Activated CD8-positive, alpha-beta memory T cell treated with anti-CD3 and anti-CD28 coated beads, Interleukin-2, amount 10 ng/mL, durations not matched to agents 7 days and 5 days (primary cell): ENCODE results near the gene DRD4. TPM values are rescaled to one million over a fixed set of nuclear protein-coding genes. Genes with fewer than 3 reads are reported as not detected.
A peak's percentile ranks its signal among the peaks of the same experiment; 100 is the strongest.

Experiments used
- ATAC-seq: fragments of 150-1000 bp; cut with Tn5 transposase; one replicate; pipeline ENCODE4 v1.10.0; 2021; ENCODE audit warnings: moderate library complexity
- CTCF ChIA-PET: fragments of 350-600 bp; sonication (Branson Sonifier 250); formaldehyde crosslinking; loops from one replicate; lab custom pipeline; 2021; ENCODE audit warnings: antibody characterized with exemption; lab: Charles Lee
- DNase-seq: peaks from one replicate; pipeline ENCODE4 v3.0.0-alpha.2; 2020
- H3K27ac Mint-ChIP-seq: one replicate; pipeline ENCODE4 v1.8.0; 2021; ENCODE audit warnings: mild to moderate bottlenecking, mixed read lengths
- H3K27me3 Mint-ChIP-seq: one replicate; pipeline ENCODE4 v1.8.0; 2021; ENCODE audit warnings: mixed read lengths
- H3K36me3 Mint-ChIP-seq: one replicate; pipeline ENCODE4 v1.8.0; 2021; ENCODE audit warnings: mild to moderate bottlenecking, mixed read lengths
- H3K4me1 Mint-ChIP-seq: one replicate; pipeline ENCODE4 v1.8.0; 2021; ENCODE audit warnings: mixed read lengths
- H3K4me3 Mint-ChIP-seq: one replicate; pipeline ENCODE4 v1.8.0; 2021; ENCODE audit warnings: mild to moderate bottlenecking, moderate library complexity, mixed read lengths
- H3K9me3 Mint-ChIP-seq: one replicate; pipeline ENCODE4 v1.8.0; 2022; ENCODE audit warnings: low read depth, mixed read lengths
- total RNA-seq, 2 experiments: library from RNA; stranded (reverse); gene quantifications; one replicate each; pipeline ENCODE4 v1.2.3, GENCODE V29; 2021

Gene DRD4
- total RNA-seq: under 1 TPM; 0.16 to 0.41 TPM

DNA sequence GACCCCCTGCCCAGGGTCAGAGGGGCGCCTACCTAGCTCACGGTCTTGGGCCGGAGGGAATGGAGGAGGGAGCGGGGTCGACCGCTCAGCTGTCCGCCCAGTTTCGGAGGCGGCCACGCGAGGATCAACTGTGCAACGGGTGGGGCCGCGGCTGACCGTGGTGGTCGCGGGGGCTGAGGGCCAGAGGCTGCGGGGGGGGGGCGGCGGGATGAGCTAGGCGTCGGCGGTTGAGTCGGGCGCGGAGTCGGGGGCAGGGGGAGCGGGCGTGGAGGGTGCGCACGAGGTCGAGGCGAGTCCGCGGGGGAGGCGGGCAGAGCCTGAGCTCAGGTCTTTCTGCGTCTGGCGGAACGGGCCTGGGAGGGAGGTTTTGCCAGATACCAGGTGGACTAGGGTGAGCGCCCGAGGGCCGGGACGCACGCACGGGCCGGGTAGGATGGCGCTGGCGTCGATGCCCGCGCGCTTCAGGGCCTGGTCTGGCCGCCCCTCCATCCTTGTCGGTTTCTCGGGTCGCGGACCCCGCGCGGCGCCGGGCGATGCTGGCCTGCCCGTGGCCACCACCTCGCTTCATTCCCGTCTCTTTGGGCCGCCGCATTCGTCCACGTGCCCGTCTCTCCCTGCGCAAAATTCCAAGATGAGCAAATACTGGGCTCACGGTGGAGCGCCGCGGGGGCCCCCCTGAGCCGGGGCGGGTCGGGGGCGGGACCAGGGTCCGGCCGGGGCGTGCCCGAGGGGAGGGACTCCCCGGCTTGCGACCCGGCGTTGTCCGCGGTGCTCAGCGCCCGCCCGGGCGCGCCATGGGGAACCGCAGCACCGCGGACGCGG is at the start of gene DRD4:
Gene DRD4 (plus strand): TSS at position 759 of the 822 bp plus-strand sequence. CDS start 36 bp downstream, at position 795.
- no peak within 1 kb of the TSS for H3K27ac Mint-ChIP-seq
- DNase-seq: no peak
- ATAC-seq: peak; percentile 18
- peaks cover 38% of the 10 kb centered on the region for H3K27me3 Mint-ChIP-seq
- CTCF ChIA-PET: no interaction called here
- peaks cover 9% of the 10 kb centered on the region for H3K4me1 Mint-ChIP-seq
- H3K36me3 Mint-ChIP-seq: no peaks in the 10 kb centered on the region
- H3K9me3 Mint-ChIP-seq: no peaks in the 10 kb centered on the region
- no peak within 1 kb of the TSS for H3K4me3 Mint-ChIP-seq

GRCh38 chr11:587546-587945 is 49.5 kb upstream of the DRD4 start:
- H3K27ac Mint-ChIP-seq: peak overlapping the region; percentile 100
- DNase-seq: no peak
- ATAC-seq: peak; percentile 28
- H3K36me3 Mint-ChIP-seq: peaks cover 53% of the 10 kb centered on the region
- CTCF ChIA-PET: interaction anchor here (1.0 to 2.0 kb wide), 9 partner anchors 8 to 177 kb away, joined by 3 to 12 read pairs (median 5); partner anchors contain the start of gene PHRF1
- peak overlapping the region; percentile 72 for H3K4me3 Mint-ChIP-seq
- no peaks in the 10 kb centered on the region for H3K9me3 Mint-ChIP-seq
- H3K4me1 Mint-ChIP-seq: peaks cover 40% of the 10 kb centered on the region
- no peaks in the 10 kb centered on the region for H3K27me3 Mint-ChIP-seq

DNA sequence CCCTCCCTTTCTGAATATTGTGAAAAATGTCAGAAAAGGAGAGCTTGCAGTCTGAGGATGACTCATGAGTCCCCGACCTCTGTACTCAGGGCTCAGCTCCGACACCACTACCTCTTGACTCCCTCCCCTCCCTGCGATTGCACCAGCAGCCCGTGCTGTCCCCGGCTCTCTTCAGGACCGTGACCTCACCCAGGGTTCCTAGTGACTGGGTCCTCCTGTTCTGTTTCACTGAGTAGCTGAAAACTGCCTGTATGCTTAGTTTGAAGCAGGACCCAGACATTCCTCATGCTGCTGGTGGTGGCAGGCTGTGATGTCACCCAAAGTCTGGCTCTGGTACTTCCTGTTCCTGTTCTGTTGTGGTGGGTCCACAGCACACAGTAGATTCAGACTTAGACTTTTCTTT is 49.1 kb upstream of the DRD4 start:
- H3K27me3 Mint-ChIP-seq: no peaks in the 10 kb centered on the region
- peaks cover 54% of the 10 kb centered on the region for H3K36me3 Mint-ChIP-seq
- peak overlapping the region; percentile 100 for H3K27ac Mint-ChIP-seq
- peak; percentile 88 for DNase-seq
- peak; percentile 97 for ATAC-seq
- no peaks in the 10 kb centered on the region for H3K9me3 Mint-ChIP-seq
- CTCF ChIA-PET: interaction anchor here (1.0 to 2.0 kb wide), 9 partner anchors 8 to 177 kb away, joined by 3 to 12 read pairs (median 5); partner anchors contain the start of gene PHRF1
- H3K4me1 Mint-ChIP-seq: peaks cover 40% of the 10 kb centered on the region
- peak overlapping the region; percentile 72 for H3K4me3 Mint-ChIP-seq

DNA sequence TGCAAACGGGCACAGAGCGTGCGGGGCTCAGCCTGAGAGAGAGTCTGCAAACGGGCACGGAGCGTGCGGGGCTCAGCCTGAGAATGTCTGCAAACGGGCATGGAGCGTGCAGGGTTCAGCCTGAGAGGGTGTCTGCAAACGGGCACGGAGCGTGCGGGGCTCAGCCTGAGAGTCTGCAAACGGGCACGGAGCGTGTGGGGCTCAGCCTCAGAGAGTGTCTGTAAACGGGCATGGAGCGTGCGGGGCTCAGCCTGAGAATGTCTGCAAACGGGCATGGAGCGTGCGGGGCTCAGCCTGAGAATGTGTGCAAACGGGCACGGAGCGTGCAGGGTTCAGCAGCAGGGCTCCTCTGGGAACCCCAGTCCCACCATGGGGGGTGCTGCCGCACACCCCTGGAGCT is 47.3 kb upstream of the DRD4 start:
- no peaks in the 10 kb centered on the region for H3K27me3 Mint-ChIP-seq
- H3K36me3 Mint-ChIP-seq: peaks cover 54% of the 10 kb centered on the region
- CTCF ChIA-PET: interaction anchor here (1.3 kb wide), 1 partner anchor 35 kb away, joined by 3 read pairs; no protein-coding TSS in a partner anchor
- H3K9me3 Mint-ChIP-seq: no peaks in the 10 kb centered on the region
- DNase-seq (no peak), ATAC-seq (no peak)
- H3K4me3 Mint-ChIP-seq: no peak overlapping the region
- H3K27ac Mint-ChIP-seq: peak overlapping the region; percentile 100
- peaks cover 44% of the 10 kb centered on the region for H3K4me1 Mint-ChIP-seq

DNA sequence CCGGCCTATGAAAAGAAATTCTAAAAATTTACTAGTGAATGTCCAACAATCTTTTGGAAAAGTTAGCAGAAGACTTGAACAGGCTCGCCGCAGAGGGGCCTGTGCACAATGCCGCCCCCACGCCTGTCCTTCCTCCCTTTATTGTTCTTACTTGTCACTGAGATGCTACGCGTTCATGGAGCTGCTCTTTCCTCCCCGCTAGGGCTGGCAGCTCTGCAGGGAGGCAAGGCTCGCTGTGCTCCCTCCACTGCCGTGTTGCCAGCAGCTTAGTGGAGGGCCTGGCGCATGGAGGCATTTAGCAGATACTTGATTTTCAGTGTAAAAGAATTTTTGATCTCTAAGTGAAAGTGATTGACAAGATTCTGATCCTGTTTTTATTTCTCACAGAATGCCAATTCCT is 46.1 kb upstream of the DRD4 start:
- H3K9me3 Mint-ChIP-seq: no peaks in the 10 kb centered on the region
- DNase-seq (no peak), ATAC-seq (no peak)
- H3K27me3 Mint-ChIP-seq: no peaks in the 10 kb centered on the region
- H3K4me3 Mint-ChIP-seq: no peak overlapping the region
- H3K36me3 Mint-ChIP-seq: peaks cover 57% of the 10 kb centered on the region
- H3K27ac Mint-ChIP-seq: no peak overlapping the region
- CTCF ChIA-PET: interaction anchor here (0.7 to 1.2 kb wide), 3 partner anchors 21 to 91 kb away, joined by 3 read pairs; no protein-coding TSS in a partner anchor
- peaks cover 54% of the 10 kb centered on the region for H3K4me1 Mint-ChIP-seq

GRCh38 chr11:592501-592900 is 44.6 kb upstream of the DRD4 start:
- Mint-ChIP-seq H3K4me1 (peaks cover 51% of the 10 kb centered on the region), H3K36me3 (peaks cover 57% of the 10 kb centered on the region), H3K27ac (no peak overlapping the region), H3K27me3 (no peaks in the 10 kb centered on the region), H3K9me3 (no peaks in the 10 kb centered on the region), H3K4me3 (no peak overlapping the region)
- ATAC-seq (no peak), DNase-seq (no peak)
- CTCF ChIA-PET: interaction anchor here (0.7 kb wide), 1 partner anchor 190 kb away, joined by 3 read pairs; no protein-coding TSS in a partner anchor

GRCh38 chr11:592918-593317 is 44.2 kb upstream of the DRD4 start:
- Mint-ChIP-seq H3K27me3 (no peaks in the 10 kb centered on the region), H3K27ac (peak overlapping the region; percentile 40), H3K4me1 (peaks cover 47% of the 10 kb centered on the region)

DNA sequence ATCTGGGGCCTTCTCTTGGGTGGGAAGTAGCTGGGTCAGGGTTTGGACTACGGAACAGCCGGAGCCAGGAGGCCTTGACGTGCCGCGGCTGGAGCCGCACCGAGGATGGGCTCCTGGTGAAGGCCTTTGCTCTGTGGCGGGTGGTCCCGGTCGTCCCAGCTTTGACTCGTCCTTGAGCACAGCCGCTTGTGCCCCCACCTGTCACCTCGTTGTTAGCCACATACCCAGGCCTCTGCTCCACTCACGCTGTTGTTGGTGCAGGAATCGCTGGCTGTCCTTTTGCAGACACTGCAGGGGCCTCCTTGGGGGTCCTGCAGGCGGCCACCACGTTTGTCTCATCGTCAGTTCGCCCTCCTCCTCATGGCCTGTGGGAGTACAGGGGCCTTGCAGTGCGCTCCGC is 43.7 kb upstream of the DRD4 start:
- H3K4me3 Mint-ChIP-seq: no peak overlapping the region
- DNase-seq (no peak), ATAC-seq (no peak)
- CTCF ChIA-PET: no interaction called here
- peaks cover 54% of the 10 kb centered on the region for H3K36me3 Mint-ChIP-seq
- H3K9me3 Mint-ChIP-seq: no peaks in the 10 kb centered on the region
- H3K4me1 Mint-ChIP-seq: peaks cover 43% of the 10 kb centered on the region
- H3K27me3 Mint-ChIP-seq: no peaks in the 10 kb centered on the region
- peak overlapping the region; percentile 40 for H3K27ac Mint-ChIP-seq

More at GRCh38 chr11:592918-593317, 44.2 kb upstream of the DRD4 start:
- CTCF ChIA-PET: no interaction called here
- H3K36me3 Mint-ChIP-seq: peaks cover 55% of the 10 kb centered on the region
- no peak for DNase-seq
- H3K4me3 Mint-ChIP-seq: no peak overlapping the region
- ATAC-seq: no peak
- H3K9me3 Mint-ChIP-seq: no peaks in the 10 kb centered on the region

GRCh38 chr11:595400-595799 is 41.7 kb upstream of the DRD4 start:
- peaks cover 47% of the 10 kb centered on the region for H3K36me3 Mint-ChIP-seq
- peaks cover 28% of the 10 kb centered on the region for H3K4me1 Mint-ChIP-seq
- DNase-seq (no peak), ATAC-seq (no peak)
- CTCF ChIA-PET: interaction anchor here (1.0 to 1.6 kb wide), 3 partner anchors 8 to 40 kb away, joined by 3 to 8 read pairs (median 6); no protein-coding TSS in a partner anchor
- no peaks in the 10 kb centered on the region for H3K27me3 Mint-ChIP-seq
- H3K27ac Mint-ChIP-seq: peak overlapping the region; percentile 79
- H3K9me3 Mint-ChIP-seq: no peaks in the 10 kb centered on the region
- H3K4me3 Mint-ChIP-seq: no peak overlapping the region

- DNase-seq (peak; percentile 82), ATAC-seq (peak; percentile 50)
- Mint-ChIP-seq H3K27ac (peak overlapping the region; percentile 79), H3K4me1 (peaks cover 28% of the 10 kb centered on the region), H3K27me3 (no peaks in the 10 kb centered on the region), H3K36me3 (peaks cover 45% of the 10 kb centered on the region), H3K4me3 (peak overlapping the region; percentile 4), H3K9me3 (no peaks in the 10 kb centered on the region)
- CTCF ChIA-PET: interaction anchor here (1.0 to 1.6 kb wide), 2 partner anchors 9 to 41 kb away, joined by 6 to 8 read pairs; no protein-coding TSS in a partner anchor
These were observed 40.7 kb upstream of the DRD4 start for GRCh38 chr11:596374-596773.

DNA sequence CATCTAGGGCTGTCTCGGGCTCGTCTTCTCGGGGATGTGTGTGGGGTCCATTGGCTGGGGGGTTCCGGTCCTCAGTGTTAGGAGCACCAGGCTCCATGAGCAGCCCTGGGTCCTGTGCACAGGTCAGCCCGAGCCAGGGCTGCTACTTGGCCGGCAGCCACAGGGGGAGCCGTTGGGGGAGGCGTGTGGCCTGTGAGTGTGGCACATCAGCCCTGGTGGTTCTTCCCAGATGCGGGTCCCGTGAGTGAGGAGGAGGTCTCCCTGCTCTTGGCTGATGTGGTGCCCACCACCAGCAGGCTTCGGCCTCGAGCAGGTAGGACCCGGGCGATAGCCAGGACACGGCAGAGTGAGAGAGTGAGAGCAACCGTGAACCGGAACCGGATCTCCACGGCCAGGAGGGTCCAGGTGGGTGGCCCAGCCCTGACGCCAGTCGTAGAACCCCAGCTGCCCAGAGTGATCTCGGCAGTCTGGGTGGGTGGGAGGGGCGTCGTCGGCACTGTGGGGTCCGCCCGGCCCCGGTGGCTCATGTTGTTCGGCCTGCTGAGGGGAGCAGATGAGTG is 39.8 kb upstream of the DRD4 start:
- Mint-ChIP-seq H3K27ac (peak overlapping the region; percentile 61), H3K27me3 (no peaks in the 10 kb centered on the region), H3K4me1 (peaks cover 28% of the 10 kb centered on the region), H3K36me3 (peaks cover 47% of the 10 kb centered on the region), H3K4me3 (no peak overlapping the region), H3K9me3 (no peaks in the 10 kb centered on the region)
- CTCF ChIA-PET: no interaction called here
- ATAC-seq (no peak), DNase-seq (no peak)

DNA sequence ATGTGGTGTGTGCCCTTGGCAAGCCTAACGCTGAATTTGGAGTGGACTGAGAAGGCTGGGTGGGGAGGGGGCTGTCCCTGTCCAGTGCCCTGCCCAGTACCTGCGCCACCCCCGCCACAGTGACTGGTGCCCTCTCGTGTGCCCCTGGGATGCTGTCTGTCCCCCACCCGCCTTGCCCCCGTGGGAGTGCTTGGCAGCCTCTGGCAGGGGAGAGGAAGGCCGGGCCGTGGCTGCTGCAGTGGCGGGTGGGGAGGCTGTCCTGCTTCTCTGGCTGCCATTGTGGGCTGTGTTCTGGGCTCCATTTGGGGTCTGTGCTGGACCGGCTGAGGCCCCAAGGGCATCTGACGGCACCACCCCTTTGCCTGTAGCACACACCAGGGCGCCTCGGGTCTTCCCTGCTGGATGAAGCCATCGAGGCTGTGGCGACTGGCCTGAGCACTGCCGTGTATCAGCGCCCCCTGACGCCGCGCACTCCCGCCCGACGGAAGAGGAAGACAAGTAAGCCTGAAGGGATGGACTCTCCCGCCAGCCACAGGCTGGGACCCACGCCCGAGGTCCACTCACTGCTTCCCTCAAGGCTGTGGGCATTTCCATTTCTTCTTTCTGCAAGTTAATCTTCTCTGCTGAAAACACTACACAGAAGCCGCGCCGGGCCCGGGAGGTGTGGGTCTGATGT is 38.9 kb upstream of the DRD4 start:
- Mint-ChIP-seq H3K9me3 (no peaks in the 10 kb centered on the region), H3K4me1 (peaks cover 28% of the 10 kb centered on the region), H3K4me3 (no peak overlapping the region), H3K27me3 (no peaks in the 10 kb centered on the region), H3K27ac (no peak overlapping the region), H3K36me3 (peaks cover 39% of the 10 kb centered on the region)
- CTCF ChIA-PET: no interaction called here
- no peak for ATAC-seq
- DNase-seq: no peak
